ENCODE data around the gene SQSTM1.
A peak's percentile ranks its signal among the peaks of the same experiment; 100 is the strongest.
"Not testable (repeated sequence)": the region's sequence is repeated elsewhere in the genome, so short reads cannot be mapped to it uniquely, and the experiment has no call there.

Gene SQSTM1

DNA sequence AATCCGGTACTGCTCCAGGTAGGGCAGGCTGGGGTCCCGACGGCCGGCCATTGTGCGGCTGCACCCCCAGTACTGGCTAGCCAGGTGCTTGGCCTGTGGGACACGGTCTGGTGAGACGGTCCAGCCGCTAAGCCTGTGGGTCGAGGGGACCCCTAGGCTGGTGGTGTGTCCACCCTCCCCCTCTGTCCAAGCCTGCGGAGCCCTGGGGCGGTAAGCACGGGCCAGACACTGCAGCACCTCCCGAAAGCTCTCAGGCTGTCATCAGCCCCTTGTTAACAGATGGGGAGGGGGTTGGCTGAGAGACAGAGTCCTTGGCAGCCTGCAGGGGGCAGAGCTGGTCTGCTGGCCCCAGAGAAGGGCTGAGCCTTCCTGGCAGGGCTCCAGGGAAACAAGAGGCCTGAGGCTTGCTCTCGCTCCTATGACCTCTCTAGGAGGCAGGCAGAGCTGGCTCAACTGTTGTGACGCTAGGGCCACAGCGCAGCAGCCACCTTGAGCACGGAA is 49.7 kb downstream of the SQSTM1 start:
- DNase-seq (ENCODE audit: low read depth, low spot score), result no peak
- TF ChIP-seq, protein P1, sequence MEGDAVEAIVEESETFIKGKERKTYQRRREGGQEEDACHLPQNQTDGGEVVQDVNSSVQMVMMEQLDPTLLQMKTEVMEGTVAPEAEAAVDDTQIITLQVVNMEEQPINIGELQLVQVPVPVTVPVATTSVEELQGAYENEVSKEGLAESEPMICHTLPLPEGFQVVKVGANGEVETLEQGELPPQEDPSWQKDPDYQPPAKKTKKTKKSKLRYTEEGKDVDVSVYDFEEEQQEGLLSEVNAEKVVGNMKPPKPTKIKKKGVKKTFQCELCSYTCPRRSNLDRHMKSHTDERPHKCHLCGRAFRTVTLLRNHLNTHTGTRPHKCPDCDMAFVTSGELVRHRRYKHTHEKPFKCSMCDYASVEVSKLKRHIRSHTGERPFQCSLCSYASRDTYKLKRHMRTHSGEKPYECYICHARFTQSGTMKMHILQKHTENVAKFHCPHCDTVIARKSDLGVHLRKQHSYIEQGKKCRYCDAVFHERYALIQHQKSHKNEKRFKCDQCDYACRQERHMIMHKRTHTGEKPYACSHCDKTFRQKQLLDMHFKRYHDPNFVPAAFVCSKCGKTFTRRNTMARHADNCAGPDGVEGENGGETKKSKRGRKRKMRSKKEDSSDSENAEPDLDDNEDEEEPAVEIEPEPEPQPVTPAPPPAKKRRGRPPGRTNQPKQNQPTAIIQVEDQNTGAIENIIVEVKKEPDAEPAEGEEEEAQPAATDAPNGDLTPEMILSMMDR (IDR thresholded peaks at IDR 0.05; ENCODE audit: insufficient read depth, low read length, missing control alignments), result peak; percentile 41
- H3K4me3 ChIP-seq (ENCODE audit: low read depth, low read length), result no peak overlapping the region
- POLR2A ChIA-PET, result interaction anchor here (1.0 kb wide), 1 partner anchor 8 kb away, joined by 3 read pairs; no protein-coding TSS in a partner anchor
- CTCF ChIA-PET, result interaction anchor here (0.7 to 1.8 kb wide), 4 partner anchors 8 to 198 kb away, joined by 3 to 10 read pairs (median 4); no protein-coding TSS in a partner anchor

DNA sequence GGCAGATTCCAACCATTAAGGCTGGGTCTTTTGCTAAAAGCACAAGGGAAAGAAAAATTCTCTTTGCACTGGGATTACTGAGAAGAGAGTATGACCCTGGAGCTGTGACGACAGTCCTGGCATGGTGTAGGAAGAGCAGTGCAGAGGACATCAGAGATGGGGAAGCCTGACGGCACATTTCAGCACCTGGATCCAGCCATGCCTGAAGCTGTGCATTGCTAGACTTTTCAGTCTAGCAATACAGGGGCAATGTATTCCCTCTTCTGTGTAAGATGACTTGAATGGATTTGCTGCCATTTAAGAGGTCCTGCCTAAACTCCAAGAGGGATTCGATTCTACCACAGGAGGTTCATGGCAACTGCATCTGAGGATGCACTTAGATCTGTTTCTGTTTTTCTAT is 50.2 kb downstream of the SQSTM1 start:
- CTCF ChIA-PET, result interaction anchor here (0.7 to 1.8 kb wide), 4 partner anchors 8 to 198 kb away, joined by 3 to 10 read pairs (median 4); no protein-coding TSS in a partner anchor
- no peak overlapping the region for H3K4me3 ChIP-seq (ENCODE audit: low read depth, low read length)
- POLR2A ChIA-PET, result interaction anchor here (1.0 kb wide), 1 partner anchor 9 kb away, joined by 3 read pairs; no protein-coding TSS in a partner anchor
- no peak for DNase-seq (ENCODE audit: low read depth, low spot score)
- TF ChIP-seq, protein P1 (IDR thresholded peaks at IDR 0.05; ENCODE audit: insufficient read depth, low read length, missing control alignments), result no peak

DNA sequence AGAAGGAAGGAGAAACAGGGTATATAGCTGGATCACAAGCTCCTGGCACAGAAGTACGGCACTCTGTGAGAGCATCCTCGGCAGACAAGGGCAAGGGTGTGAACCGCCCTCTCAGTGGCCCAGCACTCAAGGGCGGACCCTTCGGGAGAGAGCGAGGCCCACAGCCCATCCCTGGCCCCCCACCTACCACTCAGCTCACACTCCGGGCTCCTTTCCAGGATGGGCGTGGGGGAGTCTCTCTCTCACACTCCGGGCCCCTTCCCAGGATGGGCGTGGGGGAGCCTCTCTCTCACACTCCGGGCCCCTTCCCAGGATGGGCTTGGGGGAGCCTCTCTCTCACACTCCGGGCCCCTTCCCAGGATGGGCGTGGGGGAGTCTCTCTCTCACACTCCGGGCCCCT is 50.8 kb downstream of the SQSTM1 start:
- POLR2A ChIA-PET; DNase-seq (ENCODE audit: low read depth, low spot score); H3K4me3 ChIP-seq (ENCODE audit: low read depth, low read length): not testable (repeated sequence)
- CTCF ChIA-PET, result interaction anchor here (1.0 to 1.8 kb wide), 3 partner anchors 9 to 219 kb away, joined by 3 to 10 read pairs (median 6); no protein-coding TSS in a partner anchor

GRCh38 chr5:179872055-179872827 is 51.5 kb downstream of the SQSTM1 start:
- CTCF ChIA-PET, result interaction anchor here (1.0 kb wide), 1 partner anchor 218 kb away, joined by 3 read pairs; no protein-coding TSS in a partner anchor
- TF ChIP-seq, protein P1 (IDR thresholded peaks at IDR 0.05; ENCODE audit: insufficient read depth, low read length, missing control alignments), result no peak
- no peak overlapping the region for H3K4me3 ChIP-seq (ENCODE audit: low read depth, low read length)
- POLR2A ChIA-PET, result no interaction called here
- no peak for DNase-seq (ENCODE audit: low read depth, low spot score)

DNA sequence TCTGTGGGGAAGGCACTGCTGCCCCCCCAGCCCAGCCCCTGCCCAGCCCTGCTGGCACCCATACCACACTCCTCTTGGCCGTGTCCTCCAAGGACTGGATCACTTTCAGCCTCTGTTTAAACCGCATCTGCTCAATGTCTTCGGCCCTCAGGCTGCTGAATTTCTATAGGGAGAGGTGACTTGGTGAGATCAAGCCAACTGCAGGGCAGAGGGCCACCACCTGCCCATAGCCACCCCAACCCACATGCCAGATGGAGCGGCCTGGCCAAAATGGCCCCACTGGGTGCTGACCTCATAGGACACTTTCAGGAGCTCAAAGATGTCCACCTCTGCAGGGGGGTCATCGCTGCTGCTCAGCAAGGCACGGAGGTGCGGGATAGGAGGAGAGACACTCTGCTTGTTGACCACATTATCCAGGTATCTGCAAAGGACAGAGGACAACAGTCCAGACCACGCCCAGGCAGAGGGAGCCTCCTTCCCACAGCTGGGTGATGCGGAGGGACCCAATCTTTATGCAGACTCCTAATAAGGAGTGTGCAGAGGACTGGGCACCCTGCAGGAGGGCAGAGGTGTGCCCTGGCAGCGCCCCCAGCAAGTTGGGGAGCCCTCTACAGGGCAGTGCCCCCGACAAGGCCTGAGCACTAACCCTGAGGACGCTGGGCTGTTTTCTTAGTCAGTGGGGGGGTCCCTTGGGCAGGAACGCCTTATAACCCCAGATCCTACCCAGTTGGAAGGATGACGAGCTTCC is 52.3 kb downstream of the SQSTM1 start:
- POLR2A ChIA-PET, result no interaction called here
- no peak for DNase-seq (ENCODE audit: low read depth, low spot score)
- no peak overlapping the region for H3K4me3 ChIP-seq (ENCODE audit: low read depth, low read length)
- CTCF ChIA-PET, result no interaction called here
- TF ChIP-seq, protein P1 (IDR thresholded peaks at IDR 0.05; ENCODE audit: insufficient read depth, low read length, missing control alignments), result no peak

DNA sequence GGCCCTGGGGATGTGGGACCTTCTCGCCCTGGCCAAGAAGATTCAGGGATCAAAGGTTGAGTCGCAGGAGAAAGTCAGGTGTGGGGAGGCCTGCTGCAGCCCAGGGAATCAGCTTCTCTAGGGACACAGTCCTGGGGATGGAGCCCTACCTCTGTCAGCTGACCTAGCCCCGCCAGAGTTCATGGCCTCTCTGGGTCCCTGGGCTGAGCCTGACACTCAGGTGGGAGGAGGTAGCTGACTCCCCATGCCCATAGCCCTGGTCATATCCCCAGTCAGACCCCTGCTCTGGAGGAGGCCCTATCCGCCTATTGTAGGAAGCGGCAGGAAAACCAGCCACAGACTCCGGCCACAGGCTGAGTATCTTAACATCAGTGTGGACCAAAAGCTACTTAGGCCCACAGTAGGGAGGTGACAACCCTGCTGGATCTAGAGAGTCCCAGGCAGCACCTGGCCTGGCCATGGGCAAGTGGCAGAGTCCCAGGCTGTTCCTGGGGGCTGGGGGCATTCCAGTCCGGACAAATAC is 52.9 kb downstream of the SQSTM1 start:
- CTCF ChIA-PET, result no interaction called here
- TF ChIP-seq, protein P1 (IDR thresholded peaks at IDR 0.05; ENCODE audit: insufficient read depth, low read length, missing control alignments), result no peak
- H3K4me3 ChIP-seq (ENCODE audit: low read depth, low read length), result no peak overlapping the region
- DNase-seq (ENCODE audit: low read depth, low spot score), result no peak
- POLR2A ChIA-PET, result no interaction called here

Data from AG04449 (cell line).